GM12865 (cell line): ENCODE results near the gene RASAL2.

ENCODE experiments used
- DNase-seq: peaks from one replicate; pipeline ENCODE4 v3.0.0; 2010; ENCODE audit warnings: low read depth
- H3K4me3 ChIP-seq: 2 replicates; pipeline ENCODE4 v1.5.1; 2011; ENCODE audit warnings: mild to moderate bottlenecking, low read depth, low read length, control low read depth
- TF ChIP-seq, protein P1 (sequence below): IDR thresholded peaks from 2 replicates; pipeline ENCODE4 v1.5.1; 2011; ENCODE audit warnings: low read length, control low read depth, low read depth, inconsistent platforms; ENCODE audit not compliant: insufficient read depth; ENCODE audit errors: missing control alignments

The RASAL2 gene

DNA sequence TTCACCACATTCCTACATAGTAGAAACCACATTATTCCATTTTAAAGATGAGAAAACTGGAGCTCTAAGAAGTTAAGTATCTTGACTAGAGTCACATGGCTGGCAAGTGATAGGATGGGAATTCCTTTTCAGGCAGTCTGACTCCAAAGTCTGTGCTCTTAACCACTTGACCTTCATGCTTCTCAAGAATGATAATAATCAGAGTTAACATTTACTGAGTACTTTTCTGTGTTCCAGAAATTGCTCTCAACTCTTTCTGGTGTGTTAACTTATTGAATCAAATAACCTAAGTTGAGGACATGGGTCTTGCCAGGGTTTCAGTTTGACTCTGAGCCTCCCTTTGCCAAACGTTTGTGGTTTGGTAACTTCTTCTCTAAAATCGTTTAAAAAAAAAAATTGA, 169.4 kb downstream of the RASAL2 start:
- TF ChIP-seq, protein P1, sequence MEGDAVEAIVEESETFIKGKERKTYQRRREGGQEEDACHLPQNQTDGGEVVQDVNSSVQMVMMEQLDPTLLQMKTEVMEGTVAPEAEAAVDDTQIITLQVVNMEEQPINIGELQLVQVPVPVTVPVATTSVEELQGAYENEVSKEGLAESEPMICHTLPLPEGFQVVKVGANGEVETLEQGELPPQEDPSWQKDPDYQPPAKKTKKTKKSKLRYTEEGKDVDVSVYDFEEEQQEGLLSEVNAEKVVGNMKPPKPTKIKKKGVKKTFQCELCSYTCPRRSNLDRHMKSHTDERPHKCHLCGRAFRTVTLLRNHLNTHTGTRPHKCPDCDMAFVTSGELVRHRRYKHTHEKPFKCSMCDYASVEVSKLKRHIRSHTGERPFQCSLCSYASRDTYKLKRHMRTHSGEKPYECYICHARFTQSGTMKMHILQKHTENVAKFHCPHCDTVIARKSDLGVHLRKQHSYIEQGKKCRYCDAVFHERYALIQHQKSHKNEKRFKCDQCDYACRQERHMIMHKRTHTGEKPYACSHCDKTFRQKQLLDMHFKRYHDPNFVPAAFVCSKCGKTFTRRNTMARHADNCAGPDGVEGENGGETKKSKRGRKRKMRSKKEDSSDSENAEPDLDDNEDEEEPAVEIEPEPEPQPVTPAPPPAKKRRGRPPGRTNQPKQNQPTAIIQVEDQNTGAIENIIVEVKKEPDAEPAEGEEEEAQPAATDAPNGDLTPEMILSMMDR, result no peak
- H3K4me3 ChIP-seq, result no peak overlapping the region
- DNase-seq, result no peak

DNA sequence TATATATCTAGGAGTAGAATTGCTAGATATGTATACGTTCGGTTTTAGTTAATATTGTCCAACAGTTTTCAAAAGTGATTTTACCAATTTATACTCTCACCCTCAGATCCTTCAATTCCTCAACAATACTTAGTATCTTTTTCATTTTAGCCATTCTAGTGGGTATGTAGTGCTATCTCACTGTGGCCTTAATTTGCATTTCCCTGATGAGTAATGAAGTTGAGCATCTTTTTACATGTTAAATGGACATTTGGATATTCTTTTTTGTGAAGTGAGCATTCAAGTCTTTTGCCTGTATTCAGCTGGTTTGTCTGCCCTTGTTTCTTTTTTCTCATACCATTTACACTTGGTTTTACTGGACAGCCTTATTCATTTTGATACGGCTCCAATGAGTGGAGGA, 172.2 kb downstream of the RASAL2 start:
- TF ChIP-seq, protein P1, result no peak
- H3K4me3 ChIP-seq, result no peak overlapping the region

DNA sequence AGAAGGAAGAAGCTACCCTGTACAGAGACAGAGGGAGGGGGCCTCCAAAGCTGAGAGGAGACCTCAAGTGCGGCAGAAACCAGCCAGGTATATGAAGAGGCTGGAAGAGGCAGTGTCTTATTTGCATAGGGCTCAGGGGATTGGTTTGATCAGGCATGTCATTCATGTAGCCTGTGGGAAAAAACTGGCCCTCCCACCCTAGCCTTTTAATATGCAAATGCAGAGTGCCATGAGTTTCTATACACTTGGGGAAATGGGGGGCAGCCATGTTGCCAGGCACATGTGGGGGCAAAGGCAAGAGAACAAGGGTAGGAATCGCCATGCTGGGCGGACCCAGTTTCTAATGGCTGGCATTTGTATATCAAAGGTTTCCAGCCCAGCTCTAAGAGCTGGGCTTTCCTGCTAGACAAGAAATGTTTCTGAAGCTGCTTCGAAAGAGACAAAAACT, 172.7 kb downstream of the RASAL2 start:
- DNase-seq, result no peak
- H3K4me3 ChIP-seq, result no peak overlapping the region
- TF ChIP-seq, protein P1, result no peak

More for the DNA sequence above, 172.2 kb downstream of the RASAL2 start:
- DNase-seq, result no peak

DNA sequence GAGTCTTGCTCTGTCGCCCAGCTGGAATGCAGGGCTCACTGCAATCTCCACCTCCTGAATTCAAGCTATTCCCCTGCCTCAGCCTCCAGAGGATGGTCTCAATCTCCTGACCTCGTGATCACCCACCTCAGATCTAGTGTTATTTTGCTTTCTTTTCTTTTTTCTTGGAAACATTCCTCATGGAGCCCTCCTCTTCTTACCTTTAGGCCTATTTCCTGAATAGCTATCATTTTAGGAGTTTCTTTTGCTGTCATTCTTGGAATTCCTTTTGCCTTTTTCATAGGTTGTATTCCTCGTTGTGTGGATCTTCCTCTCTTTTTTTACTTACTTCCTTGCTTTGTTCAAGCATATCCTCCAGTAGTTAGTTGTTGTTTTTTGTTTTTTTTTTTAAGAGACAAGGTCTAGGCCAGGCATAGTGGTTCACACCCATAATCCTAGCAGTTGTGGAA, 173.8 kb downstream of the RASAL2 start:
- TF ChIP-seq, protein P1, result no peak
- H3K4me3 ChIP-seq, result no peak overlapping the region
- DNase-seq, result no peak

DNA sequence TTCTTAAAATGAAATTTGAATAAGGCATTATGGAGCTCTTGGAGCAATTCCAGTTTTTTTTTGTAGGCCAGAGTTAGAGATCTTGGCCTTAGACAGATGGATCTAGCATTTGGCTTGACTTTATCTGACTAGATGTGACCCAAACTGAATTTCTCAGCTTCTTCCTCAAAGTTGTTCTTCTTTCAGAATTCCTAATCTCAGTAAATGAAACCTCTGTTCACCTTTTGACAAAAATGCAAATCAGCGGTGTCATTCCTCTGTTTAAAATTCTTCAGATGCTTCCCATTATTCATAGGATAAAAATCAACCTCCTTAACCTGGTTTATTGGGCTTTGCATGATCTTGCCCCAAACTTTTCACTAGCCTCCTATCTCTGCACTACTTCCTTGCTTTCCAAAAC, 177.6 kb downstream of the RASAL2 start:
- no peak for DNase-seq
- H3K4me3 ChIP-seq, result no peak overlapping the region
- TF ChIP-seq, protein P1, result no peak

DNA sequence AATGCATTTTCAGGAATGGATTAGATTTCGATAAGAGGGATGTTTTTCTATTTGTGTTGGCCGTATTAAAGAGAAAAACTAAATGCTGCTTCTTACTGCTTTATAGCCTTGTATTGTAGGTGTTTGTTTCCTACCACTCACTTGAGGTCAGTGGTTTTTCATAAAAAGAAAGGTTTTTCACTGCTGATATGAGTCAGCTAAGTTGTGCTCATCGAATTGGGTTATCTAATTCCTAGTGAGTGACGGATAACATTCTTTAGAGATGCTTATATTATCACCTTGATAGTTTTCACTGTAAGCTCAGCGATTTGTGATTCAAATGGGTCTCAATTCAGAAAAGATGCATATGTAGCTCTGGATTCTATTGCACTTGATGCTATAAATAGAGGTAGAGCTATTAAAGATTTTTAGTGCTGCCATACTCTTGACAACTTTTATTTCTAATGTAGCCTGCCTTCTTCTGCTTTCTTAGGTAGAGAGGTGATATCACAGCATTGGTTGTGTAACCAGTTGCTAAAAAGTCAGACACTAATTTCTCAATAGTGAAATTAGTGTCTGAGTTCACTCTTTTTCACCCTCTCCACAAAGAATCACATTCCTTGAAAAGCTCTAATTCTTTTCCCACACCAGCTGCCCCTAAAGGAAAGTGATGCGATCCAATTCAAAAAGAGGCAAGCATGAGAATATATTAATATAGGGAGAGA, 180.0 kb downstream of the RASAL2 start:
- DNase-seq, result peak; percentile 10
- TF ChIP-seq, protein P1, result no peak

DNA sequence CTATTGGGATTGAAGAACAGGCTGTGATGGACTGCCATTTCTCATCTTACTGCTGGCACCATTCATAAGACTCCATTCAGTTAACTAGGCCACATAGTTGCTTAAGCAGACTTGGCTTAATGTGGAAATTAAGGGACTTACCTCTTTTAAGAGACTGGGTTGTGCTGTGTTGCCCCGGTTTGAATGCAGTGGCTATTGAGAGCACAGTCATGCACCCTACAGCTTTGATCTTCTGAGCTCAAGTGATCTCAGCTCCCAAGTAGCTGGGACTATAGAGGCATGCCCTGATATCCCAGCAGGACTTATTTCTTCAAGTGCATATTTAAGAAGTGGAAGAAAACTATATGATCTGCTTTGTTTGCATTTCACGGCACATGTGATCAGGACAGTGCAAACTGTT, 181.1 kb downstream of the RASAL2 start:
- DNase-seq, result no peak
- no peak overlapping the region for H3K4me3 ChIP-seq
- TF ChIP-seq, protein P1, result no peak

More for the DNA sequence above, 180.0 kb downstream of the RASAL2 start:
- H3K4me3 ChIP-seq, result no peak overlapping the region
